ENCODE data around the gene CRYM.
"Not testable (repeated sequence)": the region's sequence is repeated elsewhere in the genome, so short reads cannot be mapped to it uniquely, and the experiment has no call there.

CRYM gene

GRCh38 chr16:21277045-21277926, 804 bp downstream of the CRYM start:
- no peak for DNase-seq

- DNase-seq, result no peak
These were observed 2.0 kb downstream of the CRYM start for GRCh38 chr16:21276090-21276489.

GRCh38 chr16:21275529-21275928, 2.6 kb downstream of the CRYM start:
- no peak for DNase-seq

DNA sequence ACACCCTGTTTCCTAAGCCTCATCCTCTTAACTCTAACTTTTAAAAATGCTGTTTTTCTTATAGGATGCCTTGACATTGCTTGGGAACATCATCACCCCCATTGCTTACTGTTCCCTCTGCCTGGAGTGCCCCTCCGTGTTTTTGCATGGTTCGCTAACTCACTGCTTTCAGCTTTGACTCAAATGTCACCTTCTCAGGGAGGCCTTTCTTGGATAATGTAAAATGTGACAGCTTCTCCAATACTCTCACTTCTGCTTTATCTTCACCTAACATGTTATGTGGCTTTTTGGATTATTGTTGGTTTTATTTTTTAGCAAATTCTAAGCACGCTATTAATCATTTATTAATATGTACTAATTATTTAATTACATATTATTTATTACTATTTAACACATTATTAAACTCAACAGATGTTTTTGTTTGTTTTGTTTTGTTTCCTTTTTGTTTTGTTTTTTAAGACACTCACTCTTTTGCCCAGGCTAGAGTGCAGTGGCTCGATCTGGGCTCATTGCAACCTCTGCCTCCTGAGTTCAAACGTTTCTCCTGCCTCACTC, 3.8 kb downstream of the CRYM start:
- DNase-seq, result no peak

DNA sequence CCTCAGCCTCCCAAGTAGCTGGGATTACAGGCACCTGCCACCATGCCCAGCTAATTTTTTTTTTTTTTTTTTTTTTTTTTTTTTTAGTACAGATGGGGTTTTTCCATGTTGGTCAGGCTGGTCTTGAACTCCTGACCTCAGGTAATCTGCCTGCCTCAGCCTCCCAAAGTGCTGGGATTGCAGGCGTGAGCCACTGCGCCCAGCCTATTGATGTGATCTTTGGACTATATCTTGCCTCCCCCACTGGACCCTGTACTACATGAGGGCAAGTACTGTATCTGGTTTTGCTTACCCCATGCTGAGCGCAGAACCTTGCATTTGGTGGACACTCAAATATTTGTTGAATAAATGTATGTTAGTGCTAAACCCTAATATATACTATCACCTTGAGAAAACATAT, 5.3 kb downstream of the CRYM start:
- not testable (repeated sequence) for DNase-seq

- no peak for DNase-seq
These were observed 5.8 kb downstream of the CRYM start for GRCh38 chr16:21272253-21272652.

- DNase-seq, result no peak
These were observed 9.9 kb downstream of the CRYM start for GRCh38 chr16:21268236-21268635.

- DNase-seq, result no peak
These were observed 10.8 kb downstream of the CRYM start for GRCh38 chr16:21267298-21267697.

DNA sequence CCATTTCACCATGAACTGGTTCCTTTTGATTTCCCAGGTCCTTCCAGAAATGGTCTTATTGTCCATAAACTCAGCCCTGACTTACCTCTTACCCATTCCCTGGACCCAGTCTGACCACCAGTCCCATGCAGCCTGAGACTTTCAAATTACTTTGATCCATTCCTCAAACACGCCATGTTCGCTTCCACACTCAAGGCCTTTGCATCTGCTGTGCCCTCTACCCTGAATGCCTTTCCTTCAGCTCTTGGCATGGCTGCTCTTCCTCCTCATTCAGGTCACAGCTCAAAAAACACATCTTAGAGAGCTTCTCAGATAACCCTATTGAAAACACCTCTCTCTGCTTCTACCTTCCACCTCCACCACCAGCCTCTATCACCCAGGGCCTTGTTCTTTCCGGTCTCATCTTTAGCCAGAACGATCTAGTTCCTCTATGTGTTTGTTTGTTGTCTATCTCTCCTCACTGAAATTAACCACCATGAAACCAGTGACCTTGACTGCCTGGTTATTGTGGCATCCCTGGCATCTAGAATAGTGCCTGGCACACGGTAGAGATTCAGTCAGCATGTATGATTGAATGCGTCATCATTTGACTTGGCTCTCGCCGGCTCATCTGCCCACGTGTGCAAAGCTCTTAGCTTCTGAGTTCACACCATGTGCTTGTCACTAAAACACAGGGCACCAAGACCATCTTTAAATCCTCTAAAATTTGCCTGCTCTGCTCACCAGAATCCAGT, 12.8 kb downstream of the CRYM start:
- no peak for DNase-seq

DNA sequence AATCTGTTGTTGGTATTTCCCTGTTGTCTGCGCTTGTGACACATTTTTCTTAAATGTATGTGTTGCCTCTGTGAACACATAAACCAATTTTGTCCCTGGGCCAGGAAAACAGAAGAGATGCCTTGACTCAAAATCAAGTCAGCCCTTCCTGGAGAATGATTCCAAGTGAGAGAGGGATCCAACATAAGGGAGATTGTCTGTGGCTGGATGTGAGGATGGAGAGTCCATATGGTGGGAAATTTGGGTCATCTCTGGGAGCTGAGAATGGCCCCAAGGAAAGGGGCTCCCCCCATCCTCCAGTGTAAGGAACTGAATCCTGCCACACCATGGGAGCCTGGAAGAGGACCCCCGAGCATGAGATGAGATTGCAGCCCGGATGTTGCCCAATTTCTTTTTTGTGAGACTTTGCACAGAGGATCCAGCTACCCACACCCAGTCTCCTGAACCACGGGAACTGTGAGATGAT, 13.5 kb downstream of the CRYM start:
- no peak for DNase-seq

GRCh38 chr16:21263640-21264570, 14.2 kb downstream of the CRYM start:
- no peak for DNase-seq

DNA sequence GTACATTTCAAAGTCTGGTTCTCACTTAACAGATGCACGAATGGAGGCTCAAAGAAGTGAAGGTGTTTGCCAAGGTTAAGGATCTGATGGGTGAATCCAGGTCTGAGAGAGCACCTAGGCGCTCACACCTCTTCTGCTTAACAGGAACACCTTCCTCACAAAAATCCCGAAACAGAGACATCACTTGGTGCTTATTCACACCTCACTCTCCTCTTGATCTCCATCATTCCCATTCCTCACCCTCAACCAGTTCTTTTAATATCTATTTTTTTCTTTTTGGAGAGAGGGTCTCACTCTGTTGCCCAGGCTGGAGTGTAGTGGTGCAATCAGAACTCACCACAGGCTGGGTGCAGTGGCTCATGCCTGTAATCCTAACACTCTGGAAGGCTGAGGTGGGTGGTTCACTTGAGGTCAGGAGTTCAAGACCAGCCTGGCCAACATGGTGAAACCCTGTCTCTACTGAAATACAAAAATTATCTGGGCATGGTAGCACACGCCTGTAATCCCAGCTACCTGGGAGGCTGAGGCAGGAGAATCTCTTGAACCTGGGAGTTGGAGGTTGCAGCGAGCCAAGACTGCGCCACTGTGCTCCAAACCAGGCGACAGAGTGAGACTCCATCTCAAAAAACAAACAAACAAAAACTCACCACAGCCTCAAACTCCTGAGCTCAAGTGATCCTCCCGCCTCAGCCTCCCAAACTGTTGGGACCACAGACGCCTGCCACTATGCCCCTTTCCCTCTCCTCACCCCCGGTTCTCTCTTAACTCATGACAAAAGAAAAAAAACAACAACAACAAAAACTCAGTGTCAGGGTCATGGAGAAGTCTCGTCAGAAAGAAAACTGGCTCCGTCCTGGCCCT, 15.1 kb downstream of the CRYM start:
- no peak for DNase-seq

- DNase-seq, result no peak
These were observed 17.0 kb downstream of the CRYM start for GRCh38 chr16:21260870-21261791.

DNA sequence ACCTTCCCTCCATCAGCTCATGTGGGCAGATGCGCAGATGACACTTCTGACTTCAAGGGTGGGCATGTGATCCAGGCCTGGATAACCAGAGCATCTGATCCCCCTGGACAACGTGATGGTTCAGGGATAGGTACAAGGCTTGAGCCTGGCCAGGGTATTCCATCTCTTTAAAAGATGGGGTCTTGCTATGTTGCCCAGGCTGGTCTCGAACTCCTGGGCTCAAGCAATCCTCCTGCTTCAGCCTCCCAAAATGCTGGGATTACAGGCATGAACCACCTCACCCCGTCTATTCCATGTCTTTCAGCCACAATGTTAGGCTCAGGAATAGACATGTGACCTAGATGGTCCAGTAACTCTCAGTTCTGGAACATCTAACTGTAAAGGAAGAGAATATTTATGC, 20.8 kb downstream of the CRYM start:
- DNase-seq, result no peak

DNA sequence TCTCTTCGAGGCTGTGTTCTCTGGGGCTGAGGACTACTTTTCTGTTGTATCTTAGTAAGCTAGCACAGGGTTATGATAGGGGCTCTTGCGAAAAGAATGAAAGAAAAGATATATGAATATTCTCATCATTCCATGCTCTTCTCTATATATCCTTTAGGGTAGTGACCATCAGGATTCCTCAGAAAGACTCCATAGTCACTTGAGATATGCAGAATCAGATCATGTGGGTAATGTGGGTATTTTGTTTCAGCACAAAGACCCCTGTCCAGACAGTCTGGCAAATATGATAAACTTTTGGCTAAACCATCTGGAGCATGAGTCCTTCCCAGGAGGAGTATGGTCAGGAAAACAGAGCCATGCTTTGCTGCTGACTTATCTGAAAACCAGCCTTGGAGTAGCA, 21.5 kb downstream of the CRYM start:
- no peak for DNase-seq

DNA sequence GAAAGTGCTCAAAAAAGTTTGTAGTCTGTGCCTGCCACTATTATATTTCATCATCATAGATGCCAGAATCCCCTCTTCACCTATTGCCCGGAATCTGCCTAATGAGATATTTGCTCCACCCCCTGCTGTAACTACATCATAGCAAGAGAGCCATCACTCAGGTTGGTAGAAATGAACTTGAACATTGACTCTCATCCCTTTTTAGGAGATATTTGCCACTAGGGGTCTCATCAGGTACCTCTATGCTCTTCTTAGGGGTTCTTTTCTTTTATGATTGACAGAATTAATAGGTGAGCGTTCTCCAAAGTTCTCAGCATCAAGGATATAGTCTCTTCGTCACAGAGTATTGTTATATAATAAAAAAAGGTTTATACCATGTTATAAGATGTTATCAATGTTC, 24.6 kb downstream of the CRYM start:
- no peak for DNase-seq

DNA sequence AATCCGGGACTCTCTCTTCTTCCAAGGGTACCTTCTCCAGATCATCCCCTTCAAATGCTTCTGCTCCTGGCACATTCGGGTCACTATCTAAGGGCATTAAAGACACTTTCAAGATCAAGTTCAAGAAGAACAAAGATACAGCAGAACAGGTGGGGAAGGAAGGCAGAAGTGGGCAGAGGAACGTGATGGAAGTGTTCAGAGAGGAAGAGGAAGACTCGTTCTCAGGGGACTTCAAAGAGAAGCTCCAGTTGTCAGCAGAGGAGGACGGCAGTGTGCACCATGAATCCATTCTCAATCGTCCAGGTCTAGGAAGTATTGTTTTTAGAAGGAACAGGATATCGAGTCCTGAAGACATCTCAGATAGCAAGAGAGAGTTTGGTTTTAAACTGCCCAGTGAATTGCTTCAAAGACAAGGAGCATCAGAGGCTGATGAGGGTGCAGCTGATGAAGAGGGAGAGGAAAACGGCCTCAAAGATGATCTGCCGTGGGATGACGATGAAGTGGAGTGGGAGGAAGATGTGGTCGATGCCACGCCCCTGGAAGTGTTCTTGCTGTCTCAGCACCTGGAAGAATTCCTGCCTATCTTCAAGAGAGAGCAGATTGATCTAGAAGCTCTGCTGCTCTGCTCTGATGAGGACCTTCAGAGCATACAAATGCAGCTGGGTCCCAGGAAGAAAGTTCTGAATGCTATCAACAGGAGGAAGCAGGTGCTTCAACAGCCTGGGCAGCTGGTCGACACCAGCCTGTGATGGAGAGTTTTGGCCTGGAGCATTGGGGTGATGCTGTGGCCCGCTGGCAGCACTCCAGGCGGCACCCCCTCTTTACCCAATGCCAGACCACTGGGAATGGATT, 27.8 kb downstream of the CRYM start:
- DNase-seq, result no peak

GRCh38 chr16:21248179-21248578, 29.9 kb downstream of the CRYM start:
- not testable (repeated sequence) for DNase-seq

DNA sequence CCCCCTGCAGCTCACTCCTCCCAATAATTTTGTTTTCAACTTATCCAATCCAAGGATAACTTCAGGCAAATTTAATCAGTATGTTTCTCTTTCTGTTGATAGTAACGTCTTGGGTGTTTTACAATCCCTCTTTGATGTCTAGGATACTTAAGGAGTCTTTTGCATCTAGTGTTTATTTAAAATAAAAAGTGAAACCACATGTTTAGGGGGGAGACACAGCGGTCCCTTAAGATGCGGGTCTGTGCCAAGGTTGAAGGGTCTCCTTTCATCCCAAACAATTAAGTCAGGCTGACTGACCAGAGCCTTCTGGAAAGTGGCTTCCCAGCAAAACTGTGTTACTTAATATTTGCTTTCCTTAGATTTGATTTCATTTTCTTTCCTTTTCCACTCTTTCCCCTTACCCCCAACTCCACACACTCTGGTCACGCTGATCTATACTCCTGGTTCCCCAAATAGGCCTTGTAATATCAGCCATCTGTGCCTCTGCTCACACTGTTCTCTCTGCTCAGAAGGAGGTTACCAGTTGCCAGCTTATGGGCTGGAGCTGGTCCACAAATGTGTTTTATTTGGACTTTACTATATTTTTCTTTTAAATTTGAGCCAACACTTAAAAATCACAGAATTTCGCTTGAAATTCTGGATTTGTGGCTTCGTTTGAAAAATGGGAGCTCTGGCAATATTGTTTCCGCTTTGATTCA, 33.4 kb downstream of the CRYM start:
- DNase-seq, result no peak

Measured in activated CD4-positive, alpha-beta T cell treated with anti-CD3 and anti-CD28 coated beads, Interleukin-2, Interleukin-6, amounts not matched to agents 100 ng/mL and 50 ng/mL, durations not matched to agents 16 hours and 8 hours (primary cell).